CD1c-positive myeloid dendritic cell (primary cell): Measurements from ENCODE around the gene PLTP.
"Not testable (repeated sequence)": the region's sequence is repeated elsewhere in the genome, so short reads cannot be mapped to it uniquely, and the experiment has no call there.

Source experiments
- DNase-seq: peaks from one replicate; pipeline ENCODE4 v3.0.0-alpha.2; 2016; ENCODE audit errors: extremely low spot score

The PLTP gene

DNA sequence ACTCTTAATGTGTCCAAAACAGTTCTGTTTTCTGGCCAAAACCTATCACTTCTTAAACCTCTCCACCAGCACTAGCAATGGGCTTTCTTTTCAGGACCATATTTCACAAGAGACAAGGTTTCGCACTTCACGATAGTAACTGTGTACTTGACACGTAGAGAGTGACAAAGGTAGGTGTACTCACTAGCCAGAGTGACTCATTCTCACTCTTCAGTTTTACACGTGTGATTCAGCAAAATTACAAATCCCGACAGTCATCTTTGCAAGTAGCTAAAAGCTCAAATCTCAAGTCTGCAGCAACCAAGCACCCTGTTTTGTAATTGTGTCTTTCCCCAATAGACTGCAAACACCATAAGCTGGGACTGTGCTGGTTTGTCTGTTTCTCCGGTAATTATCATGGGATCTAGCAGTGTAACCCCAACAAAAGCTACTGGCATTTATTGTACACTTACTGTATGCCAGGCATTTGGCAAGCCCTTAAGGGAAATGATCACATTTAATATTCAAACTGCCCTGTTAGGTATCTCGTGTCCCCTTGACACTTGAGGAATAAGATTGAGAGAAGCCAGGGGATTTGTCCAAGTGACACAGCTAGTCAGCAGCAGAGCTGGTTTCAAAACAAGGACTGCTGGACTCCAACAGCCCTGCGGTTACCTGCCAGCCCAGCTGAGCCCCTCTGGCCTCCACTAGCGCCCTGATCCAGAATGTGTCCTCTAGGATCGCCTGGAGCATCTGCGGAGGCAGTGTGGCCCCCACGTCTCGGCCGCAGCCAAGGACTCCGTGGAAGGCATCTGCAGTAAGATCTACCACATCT is 32.4 kb upstream of the PLTP start:
- peak; percentile 54 for DNase-seq

DNA sequence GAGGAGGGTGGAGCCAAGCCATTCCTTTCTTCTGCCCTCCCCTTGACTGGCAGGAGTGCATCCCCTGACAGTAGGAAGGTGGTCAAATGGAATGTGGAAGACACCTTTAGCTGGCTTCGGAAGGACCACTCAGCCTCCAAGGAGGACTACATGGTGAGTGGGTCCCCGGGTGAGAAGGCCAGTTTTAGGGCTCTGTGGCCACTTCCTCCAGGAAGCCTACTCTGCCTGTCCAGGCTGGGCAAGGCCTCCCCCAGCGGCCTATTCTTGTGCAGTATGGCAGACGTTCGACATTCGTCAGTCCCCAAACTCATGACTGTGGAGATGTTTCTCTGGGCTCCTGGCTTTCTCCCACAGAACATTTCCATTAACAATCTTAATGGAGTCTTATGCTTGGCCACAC is 31.7 kb upstream of the PLTP start:
- no peak for DNase-seq

DNA sequence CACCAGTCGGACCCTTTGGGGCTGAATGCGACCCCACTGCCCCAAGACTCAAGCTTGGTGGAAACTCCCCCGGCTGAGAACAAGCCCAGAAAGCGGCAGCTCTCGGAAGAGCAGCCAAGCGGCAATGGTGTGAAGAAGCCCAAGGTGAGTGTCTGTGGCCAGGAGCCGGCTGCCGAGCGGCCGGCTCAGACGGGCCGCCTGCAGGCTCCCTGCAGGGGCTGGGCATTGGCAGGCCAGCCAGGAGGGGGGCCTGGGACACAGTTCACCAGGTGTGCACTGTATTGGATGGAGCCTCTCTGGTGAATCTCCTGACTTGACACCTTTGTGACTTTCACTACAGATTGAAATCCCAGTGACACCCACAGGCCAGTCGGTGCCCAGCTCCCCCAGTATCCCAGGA is 28.5 kb upstream of the PLTP start:
- DNase-seq: no peak

DNA sequence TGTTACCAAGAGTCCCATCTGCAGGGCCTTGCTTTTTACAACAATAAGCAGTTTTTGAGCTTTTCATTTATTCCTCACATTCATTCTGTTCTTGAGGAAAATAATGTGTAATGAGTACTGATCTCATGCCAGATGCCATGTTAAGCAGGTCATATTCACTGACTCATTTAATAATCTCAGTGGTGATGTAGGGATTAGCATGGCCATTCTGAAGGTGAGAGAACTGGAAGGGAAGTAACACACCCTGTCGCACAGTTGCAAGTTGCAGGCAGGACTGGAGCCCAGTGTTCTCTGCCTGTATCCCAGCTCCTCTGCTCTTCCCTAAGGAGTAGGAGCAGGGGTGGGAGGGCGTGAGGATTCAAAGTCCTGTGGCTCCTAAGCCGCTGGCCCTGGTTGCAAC is 28.1 kb upstream of the PLTP start:
- no peak for DNase-seq

DNA sequence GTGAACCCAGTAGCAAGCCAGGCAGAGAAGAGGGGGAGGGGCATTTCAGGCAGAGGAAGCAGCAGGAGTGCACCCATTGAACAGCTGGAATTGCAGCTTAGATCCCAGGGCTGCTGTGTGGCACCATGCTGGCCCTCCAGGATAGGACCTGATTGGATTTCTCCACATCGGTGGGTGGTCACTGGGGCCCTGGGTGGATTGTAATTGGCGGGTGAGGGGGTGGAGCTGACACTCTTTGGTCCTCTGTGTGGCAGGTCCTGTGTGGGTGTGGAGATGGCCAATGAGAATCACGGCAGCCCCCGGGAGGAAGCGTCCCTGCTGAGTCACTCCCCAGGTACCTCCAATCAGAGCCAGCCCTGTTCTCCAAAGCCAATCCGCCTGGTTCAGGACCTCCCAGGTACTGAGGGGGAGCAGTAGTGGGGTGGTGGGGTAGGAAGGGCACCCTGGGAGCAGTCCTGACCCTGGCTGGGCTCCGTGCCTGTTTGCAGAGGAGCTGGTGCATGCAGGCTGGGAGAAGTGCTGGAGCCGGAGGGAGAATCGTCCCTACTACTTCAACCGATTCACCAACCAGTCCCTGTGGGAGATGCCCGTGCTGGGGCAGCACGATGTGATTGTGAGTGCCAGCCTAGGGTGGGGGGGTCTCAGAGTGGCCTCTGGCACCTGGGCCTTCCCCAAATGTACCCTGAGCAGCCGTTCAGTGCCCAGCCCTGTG is 26.9 kb upstream of the PLTP start:
- DNase-seq: no peak

DNA sequence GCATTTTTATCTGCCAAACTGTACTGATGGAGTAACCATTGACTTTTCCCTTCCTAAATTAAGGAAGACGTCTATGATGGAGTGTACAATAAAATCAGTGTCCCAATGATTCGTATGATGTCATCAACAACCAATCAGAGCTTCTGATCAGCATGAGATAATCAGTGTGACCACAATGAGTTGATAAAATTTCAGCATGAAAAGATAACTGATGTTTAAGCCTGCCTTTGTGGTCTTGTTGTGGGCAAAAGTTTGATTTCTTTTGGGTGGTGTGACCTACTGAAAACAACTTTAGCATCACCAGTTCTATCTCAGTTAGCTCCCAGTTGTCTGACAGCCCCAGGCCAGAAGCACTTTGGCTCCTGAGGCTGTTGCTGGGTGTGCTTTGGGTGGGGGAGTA is 25.8 kb upstream of the PLTP start:
- DNase-seq: peak; percentile 5

DNA sequence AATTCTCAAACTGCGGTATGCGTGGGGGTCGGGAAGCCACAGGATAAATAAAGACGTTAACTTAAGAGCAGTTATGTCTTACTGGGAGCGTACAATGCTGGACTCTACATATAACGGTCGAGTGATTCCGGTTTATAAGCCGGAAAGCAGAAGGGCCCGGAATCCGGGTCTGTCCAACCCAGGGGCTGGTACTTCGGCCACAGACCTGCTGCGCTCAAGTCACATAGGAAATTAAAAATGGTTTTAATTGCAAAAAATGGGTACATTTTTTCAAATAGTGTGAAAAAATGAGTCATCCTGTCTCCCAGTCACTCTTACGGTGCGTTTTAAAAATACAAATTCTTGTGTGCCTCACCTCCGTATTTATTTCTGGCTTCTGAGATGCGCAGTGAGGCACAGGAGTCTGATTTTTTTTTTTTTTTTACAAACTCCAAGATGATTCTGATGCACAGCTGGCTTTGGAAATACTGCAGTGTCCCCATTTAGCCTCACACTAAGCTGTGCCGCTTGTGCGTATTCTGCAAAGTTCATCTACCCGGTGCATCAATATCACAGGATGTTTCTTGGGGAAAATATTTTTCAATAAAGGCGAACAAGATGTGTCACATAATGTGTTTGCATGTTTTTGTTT is 23.6 kb upstream of the PLTP start:
- no peak for DNase-seq

DNA sequence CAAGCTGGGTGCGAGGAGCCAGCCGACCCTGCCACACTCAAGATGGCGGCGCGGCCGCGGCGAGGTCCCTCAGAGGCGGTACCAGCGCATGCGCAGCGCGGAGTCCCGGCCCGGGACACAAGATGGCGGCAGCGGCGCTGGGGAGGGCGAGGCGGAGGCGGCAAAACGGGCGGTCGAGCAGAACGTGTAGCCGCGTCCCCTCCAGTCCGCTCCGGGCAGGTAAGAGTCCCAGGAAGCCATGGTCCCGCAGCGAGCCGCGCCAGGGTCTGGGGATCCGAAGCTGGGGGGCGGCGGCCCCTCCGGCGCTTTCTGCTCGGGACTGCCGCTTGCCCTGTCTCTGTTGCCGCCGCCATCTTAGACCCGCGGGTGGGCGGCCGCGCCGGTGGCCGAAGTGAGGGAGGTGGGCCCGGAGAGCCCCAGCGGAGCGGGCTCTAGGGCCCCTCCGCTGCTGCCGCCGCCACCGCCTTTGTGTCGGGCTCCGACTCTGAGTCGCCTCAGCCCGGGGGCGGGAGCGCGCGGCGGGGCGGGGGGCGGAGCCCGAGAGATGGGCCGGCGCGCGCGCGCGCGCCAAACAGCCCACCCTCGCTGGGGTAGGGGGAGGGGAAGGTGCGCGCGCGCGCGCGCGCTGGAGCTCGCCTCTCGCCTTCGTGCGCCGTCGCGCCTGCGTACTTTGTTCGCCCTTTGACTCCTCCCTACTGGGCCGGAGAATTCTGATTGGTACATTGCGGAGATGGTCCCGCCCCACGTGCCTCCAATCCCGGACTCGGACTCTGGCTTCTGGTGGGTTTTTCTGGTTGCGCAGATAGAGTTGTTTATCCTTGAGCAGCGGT is 22.8 kb upstream of the PLTP start, which contains the start of gene PCIF1:
Gene PCIF1, plus strand, starts transcription at position 98 of the 830 bp plus-strand sequence. CDS start 4,317 bp downstream, outside the sequence.
- peak; percentile 99 for DNase-seq

DNA sequence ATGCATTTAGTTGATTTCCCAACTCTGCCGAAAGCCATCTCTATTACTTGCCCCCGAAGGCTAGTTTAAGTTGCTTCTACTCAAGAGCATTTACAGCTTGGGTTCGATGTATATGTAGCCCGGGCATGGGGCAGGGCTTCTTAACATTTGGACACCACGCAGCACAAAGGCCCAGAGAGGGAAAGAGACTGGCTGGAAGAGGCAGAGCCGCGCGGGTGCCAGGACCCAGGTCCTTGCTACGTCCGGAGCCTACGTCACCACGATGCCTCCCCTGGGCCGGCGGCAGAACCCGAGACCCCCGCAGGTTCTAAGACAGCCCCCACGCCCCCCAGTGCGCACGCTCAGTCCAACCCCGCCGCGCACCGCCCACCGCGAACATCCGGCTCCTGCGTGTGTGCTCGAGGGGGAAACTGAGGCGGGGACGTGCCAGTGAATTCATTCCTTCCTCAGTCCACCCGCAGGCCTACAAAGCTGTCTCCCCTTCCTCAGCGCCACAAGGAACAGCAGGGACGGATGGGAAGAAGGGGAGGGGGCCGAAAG is 22.2 kb upstream of the PLTP start:
- peak; percentile 44 for DNase-seq

DNA sequence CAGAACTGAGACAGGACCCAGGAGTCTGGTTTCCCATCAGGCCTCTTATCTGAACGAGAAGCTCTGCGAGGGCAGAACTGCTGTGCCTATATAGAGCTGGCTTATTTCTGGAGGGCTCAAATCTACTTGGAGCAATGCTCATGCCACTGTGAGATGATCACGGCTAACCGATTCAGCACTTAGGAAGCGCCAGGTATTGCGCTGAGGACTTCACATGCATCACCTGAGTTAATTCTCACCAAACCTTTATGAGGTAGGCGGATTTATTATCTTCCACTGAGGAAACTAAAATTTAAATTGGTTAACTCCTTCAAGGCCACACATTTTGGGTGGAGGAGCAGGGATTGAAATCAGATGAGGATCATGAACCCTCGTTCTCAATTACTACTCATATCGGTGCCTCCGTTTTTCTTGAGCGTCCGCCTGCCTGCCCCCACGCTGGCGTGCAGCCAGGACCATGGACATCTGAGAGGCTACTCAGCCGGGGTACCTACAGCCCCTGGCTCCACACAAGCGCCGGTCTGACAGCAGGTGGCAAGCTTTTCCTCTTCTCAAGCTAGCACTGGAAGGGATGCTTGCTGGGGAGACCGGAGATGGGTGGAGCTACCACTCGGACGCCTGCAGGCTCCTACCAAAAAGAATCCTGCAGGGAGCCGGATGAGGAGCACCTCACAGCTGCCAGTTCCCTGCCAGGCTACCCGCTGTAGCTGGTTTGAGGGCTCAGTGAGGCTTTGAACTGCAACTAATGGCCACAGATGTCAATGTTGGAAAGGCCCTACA is 21.5 kb upstream of the PLTP start:
- DNase-seq: no peak

DNA sequence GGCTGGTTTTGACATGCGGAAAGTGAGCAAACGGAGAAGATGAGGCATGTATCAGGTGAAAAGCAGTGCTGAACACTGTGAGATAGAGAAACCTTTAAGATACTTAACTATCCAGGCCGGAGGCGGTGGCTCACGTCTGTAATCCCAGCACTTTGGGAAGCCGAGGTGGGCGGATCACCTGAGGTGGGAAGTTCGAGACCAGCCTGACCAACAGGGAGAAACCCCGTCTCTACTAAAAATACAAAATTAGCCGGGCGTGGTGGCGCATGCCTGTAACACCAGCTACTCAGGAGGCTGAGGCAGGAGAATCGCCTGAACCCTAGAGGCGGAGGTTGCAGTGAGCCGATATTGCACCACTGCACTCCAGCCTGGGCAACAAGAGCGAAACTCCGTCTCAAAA is 19.7 kb upstream of the PLTP start:
- DNase-seq: not testable (repeated sequence)

DNA sequence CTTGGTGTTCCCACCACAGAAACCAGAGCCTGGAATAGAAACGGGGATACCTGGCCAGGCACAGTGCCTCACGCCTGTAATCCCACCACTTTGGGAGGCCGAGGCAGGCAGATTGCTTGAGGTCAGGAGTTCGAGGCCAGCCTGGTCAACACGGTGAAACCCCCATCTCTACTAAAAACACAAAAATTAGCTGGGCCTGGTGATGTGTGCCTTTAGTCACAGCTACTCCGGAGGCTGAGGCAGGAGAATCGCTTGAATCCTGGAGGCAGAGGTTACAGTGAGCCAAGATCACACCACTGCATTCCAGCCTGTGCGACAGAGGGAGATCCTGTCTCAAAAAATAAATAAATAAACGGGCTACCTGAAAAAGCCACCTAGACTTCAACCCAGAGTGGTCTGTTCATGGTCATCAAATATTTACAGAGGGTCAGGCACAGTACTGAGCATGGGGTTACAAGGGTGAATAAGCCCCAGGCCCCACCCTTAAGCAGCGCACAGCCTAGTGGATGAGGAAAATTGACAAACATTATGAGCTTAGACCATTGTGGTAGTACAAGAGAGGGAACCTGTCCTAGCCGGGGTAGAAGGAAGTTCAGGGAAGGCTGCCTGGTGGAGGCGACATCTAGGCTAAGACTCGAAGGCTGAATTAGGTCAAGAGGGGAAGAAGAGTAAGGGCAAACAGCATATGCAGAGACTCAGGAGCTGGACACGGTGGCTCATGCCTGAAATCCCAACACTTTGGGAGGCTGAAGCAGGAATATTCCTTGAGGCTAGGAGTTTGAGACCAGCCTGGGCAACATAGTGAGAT is 15.3 kb upstream of the PLTP start:
- DNase-seq: no peak

DNA sequence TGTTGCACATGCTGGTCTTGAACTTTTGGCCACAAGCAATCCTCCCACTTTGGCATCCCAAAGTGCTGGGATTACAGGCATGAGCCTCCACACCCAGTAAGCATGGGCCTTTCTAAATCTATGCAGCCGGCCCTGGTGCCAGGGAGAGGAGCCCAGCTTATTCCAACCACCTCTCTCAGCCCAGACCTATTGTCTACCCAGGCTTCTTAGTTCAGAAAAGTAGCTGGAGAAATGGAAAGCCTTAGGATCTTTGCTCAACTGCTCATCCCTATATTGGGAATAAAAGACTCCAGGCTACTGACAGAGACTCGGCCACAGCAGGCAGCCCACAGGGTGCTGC is 14.7 kb upstream of the PLTP start:
- DNase-seq: no peak

DNA sequence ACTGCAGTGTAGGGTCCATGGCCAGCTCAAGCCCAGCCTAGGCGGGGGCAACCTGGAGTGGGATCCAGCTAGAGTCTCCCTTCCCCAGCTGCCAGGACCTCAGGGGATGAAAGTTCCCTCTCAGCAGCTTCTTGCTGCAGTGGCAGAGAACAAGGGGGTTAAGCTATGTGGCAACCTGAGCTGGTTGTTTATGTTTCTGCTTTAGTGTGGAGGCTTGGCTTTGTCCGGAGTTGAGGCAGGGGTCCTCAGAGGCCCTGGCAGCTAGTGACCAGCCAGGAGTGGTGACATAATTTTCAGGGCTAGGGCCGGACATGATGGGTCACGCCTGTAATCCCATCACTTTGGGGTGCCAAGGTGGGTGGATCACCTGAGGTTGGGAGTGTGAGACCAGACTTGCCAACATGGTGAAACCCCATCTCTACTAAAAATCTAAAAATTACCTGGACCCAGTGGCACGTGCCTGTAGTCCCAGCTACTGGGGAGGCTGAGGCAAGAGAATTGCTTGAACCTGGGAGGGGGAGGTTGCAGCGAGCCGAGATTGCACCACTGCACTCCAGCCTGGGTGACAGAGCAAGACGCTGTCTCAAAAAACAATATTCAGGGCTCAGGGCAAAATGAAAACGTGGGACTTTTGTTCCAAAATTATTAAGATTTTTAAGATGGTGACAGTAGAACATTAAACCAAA is 14.0 kb upstream of the PLTP start:
- DNase-seq: no peak

DNA sequence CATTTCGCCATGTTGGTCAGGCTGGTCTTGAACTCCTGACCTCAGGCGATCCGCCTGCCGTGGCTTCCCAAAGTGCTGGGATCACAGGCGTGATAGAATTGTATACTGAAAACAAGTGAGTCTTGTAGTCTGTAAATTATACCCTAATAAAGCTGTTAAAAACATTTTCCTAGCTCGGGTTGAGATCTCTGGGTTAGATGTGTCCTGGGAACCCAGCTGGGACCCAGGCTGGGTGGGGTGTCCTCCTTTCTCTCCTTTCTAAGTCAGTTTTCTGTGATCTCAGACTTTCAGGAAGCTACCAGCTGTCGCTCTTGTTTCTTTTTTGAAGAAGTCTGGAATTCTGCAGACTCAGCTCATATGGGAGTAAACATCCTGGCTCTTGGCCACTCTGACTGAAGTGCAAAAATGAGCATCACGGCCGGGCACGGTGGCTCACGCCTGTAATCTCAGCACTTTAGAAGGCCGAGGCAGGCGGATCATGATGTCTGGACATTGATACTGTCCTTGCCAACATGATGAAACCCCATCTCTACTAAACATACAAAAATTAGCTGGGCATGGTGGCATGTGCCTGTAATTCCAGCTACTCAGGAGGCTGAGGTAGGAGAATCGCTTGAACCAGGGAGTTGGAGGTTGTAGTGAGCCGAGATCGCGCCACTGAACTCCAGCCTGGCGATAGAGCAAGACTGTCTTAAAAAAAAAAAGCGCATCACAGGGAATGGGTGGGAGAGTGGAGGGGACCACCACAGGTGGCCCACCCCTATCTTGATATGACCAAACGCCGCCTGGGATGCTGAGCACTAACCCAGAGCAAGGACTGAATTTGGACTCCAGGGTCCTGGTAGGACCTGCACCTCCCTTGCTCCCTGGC is 12.7 kb upstream of the PLTP start:
- peak; percentile 53 for DNase-seq

DNA sequence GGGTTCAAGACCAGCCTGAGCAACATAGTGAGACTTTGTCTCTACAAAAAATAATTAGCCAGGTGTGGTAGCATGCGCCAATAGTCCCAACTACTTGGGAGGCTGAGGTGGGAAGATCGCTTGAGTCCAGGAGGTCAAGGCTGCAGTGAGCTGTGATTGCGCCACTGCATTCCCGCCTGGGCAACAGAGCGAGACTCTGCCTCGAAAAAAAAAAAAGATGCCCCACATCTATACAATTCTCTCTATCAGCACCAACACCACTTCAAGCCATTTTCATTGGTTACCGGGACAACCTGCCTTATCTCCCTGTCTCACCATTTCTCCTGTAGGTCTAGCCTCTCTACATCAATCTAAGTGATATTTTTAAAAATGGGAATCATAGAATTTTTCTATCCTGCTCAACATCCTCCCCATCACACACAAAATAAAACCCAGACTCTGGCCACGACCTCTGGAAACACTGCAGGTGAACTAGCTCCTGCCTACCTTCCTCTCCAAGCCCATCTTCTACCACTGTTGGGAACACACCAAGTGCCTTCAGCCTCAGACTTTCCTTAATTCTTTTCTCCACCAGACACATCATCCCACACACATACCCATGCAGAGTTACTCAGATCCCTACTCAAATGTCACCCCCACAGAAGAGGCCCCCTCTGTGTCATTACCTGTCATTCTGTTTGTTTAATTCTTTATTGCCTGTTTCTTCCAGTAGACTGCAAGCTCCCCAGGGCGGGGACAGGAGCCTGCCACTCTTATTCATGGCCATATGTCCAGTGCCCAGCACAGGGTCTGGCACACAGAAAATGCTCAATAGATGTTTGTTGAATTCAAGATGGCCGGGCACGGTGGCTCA is 9.6 kb upstream of the PLTP start:
- no peak for DNase-seq
